Ovary (tissue), 9 donors: Measurements from ENCODE around the gene NPRL2. TPM values are rescaled to one million over a fixed set of nuclear protein-coding genes. Genes with fewer than 3 reads are reported as not detected.

Experiments used
- DNase-seq, 5 donors: peaks; one replicate each; pipeline ENCODE4 v3.0.0-alpha.2; 2019 to 2020
- H3K27ac ChIP-seq, 2 donors: fragments of 200-600 bp; one replicate each; pipeline versions ENCODE4 v1.5.1 to v1.8.0; 2019 to 2022
- H3K27me3 ChIP-seq: fragments of 200-600 bp; one replicate; pipeline ENCODE4 v1.8.0; 2022
- H3K36me3 ChIP-seq: fragments of 200-600 bp; sonication (generic); one replicate; pipeline ENCODE4 v1.5.1; 2019
- H3K4me1 ChIP-seq: one replicate; pipeline ENCODE4 v1.8.1; 2013; ENCODE audit warnings: mild to moderate bottlenecking, moderate library complexity; ENCODE audit not compliant: insufficient read depth
- H3K4me3 ChIP-seq: fragments of 200-600 bp; sonication (generic); one replicate; pipeline ENCODE4 v1.5.1; 2017
- H3K9me3 ChIP-seq, 2 donors: fragments of 200-600 bp in 1 of 2; sonication (generic) in 1 of 2; one replicate each; pipeline versions ENCODE4 v1.5.1 to v1.8.1; 2013 to 2019; ENCODE audit warnings: mild to moderate bottlenecking in 1 of 2, moderate library complexity in 1 of 2
- EP300 ChIP-seq: sonication (generic); formaldehyde crosslinking; IDR thresholded peaks from one replicate; pipeline ENCODE4 v1.6.1; 2017; ENCODE audit warnings: antibody characterized with exemption
- POLR2A ChIP-seq: fragments of 450-650 bp; IDR thresholded peaks from one replicate; pipeline ENCODE4 v1.6.1; 2017; ENCODE audit warnings: antibody characterized with exemption, mild to moderate bottlenecking, moderate library complexity
- WGBS, 3 donors: extraction: QIAGEN DNeasy Blood & Tissue Kit in 1 of 3; methylation state at CpG; one replicate each; pipeline versions ENCODE4 v1.1.5 to v1.1.7; 2013 to 2017; 5-methylcytosine and 5-hydroxymethylcytosine counted together
- intact Hi-C, 4 donors: fragments of 100-400 bp; cut with DNase I; formaldehyde crosslinking; loops; one replicate each; pipeline versions ENCODE4 v1.11.0 to v1.15.1; 2022 to 2023
- polyA plus RNA-seq, 2 donors: library from polyadenylated mRNA; stranded (reverse); fragments of 200-250 nt in 1 of 2; fragments of 350-450 nt in 1 of 2; fragmentation: Illumina TruSeq in 1 of 2; extraction: RNeasy Lipid Tissue Mini Kit (QIAGEN cat#74804) in 1 of 2; gene quantifications; one replicate each; pipeline ENCODE4 v1.2.3, GENCODE V29; 2013 to 2014
- total RNA-seq, 7 donors: library from RNA; depleted of rRNA in 2 of 7; stranded (reverse); fragments of >200 nt in 2 of 7; fragmentation: NEBNext Ultra II Directional in 3 of 7; extraction: Animal tissue kit (Norgen Biotek cat#: 25700) in 3 of 7; gene quantifications; one replicate each; pipeline versions ENCODE4 v1.1.0 to v1.2.4, GENCODE V29; 2016 to 2023
- TF ChIP-seq, protein P1 (sequence below), 3 donors: fragments of 450-650 bp in 2 of 3; fragments of 200-600 bp in 1 of 3; IDR thresholded peaks; one replicate each; pipeline versions ENCODE4 v1.5.1 to v1.8.0; 2016 to 2022; ENCODE audit warnings: antibody characterized with exemption in 3 of 3, mild to moderate bottlenecking in 1 of 3
- donor health status: DM: no; HTN: no; CAD: no; lungs with moderate emphysema.
- donor health status: DM: no; HTN: no; CAD: no.
- donor health status: Bipolar disorder and iron deficiency.
- donor health status: DM: yes; HTN: yes; CAD: no.
- donor health status: DM: no; HTN: no; CAD: no.
- donor health status: DM: yes; HTN: yes; CAD: no.

Gene NPRL2
- total and polyA plus RNA-seq, 9 donors, result 19.4 to 26.3 (median 21.9) TPM

DNA sequence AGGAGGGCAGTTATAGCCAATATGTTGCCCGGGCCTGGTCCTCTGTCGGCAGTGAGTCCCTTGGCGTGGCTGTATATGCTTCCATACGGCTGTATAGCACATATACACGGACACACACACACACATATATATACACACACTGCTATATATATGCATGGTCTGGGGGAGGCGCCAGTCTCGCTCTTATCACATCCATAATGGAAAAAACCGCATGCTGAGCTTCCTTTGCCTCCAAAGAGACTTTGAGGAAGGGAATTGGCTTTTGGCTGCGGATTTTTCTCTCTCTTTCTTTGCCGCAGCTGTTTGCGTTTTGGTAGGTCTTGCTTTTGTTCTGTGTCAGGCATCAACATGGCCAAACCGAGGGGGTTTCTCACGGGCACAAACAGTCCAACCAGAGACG is 20.0 kb upstream of the NPRL2 start:
- Histone ChIP-seq H3K4me3 (no peak overlapping the region), H3K27me3 (no peaks in the 10 kb centered on the region), H3K27ac (no peak overlapping the region), H3K9me3 (no peaks in the 10 kb centered on the region), H3K4me1 (peaks cover 2% of the 10 kb centered on the region), H3K36me3 (no peaks in the 10 kb centered on the region)
- WGBS, 3 donors, result 29 to 32% (median 30%) methylated on average over 14 of the region's 14 CpGs
- intact Hi-C loops, result loop anchor here in 2 of 4 donors (10.0 kb wide), 2 partner anchors 164 to 174 kb away; no protein-coding TSS in a partner anchor
- DNase-seq, result no peak
- TF ChIP-seq POLR2A (no peak), EP300 (no peak)
- TF ChIP-seq, protein P1, sequence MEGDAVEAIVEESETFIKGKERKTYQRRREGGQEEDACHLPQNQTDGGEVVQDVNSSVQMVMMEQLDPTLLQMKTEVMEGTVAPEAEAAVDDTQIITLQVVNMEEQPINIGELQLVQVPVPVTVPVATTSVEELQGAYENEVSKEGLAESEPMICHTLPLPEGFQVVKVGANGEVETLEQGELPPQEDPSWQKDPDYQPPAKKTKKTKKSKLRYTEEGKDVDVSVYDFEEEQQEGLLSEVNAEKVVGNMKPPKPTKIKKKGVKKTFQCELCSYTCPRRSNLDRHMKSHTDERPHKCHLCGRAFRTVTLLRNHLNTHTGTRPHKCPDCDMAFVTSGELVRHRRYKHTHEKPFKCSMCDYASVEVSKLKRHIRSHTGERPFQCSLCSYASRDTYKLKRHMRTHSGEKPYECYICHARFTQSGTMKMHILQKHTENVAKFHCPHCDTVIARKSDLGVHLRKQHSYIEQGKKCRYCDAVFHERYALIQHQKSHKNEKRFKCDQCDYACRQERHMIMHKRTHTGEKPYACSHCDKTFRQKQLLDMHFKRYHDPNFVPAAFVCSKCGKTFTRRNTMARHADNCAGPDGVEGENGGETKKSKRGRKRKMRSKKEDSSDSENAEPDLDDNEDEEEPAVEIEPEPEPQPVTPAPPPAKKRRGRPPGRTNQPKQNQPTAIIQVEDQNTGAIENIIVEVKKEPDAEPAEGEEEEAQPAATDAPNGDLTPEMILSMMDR (IDR thresholded peaks at IDR 0.05), result no peak

DNA sequence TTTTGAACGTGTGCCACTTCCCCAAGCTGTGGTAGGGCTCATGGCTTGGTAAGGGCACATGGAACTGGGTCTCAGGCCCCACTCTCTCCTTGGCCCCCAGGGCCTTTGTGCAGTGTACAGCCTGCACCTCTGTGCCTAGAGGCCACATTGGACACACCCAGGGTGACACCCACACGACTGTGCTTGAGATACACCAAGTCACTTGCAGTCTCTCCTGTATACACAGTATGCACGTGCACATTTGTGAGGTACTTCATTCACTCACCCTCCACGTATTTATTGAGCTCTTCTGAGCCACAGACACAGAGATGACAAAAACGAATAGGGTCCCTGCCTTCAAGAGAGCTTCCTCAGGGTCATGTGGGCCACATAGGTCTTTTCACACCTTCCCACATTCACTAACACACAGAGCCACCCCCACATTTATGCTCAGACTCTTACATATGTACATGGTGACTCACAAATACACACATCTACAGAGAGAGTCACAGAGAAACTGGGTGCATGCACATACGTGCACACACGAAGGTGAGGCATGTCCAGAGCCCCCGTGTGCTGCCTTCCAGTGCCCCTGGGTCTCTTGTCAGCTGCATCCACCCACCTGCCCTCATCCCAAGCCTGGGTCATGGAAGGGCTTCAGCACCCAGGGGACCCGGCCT is 18.6 kb upstream of the NPRL2 start:
- H3K4me3 ChIP-seq, result no peak overlapping the region
- 58 to 66% (median 59%) methylated on average over 9 of the region's 9 CpGs for WGBS, 3 donors
- DNase-seq, result no peak
- H3K4me1 ChIP-seq, result peaks cover 8% of the 10 kb centered on the region
- intact Hi-C loops, result loop anchor here in 1 of 4 donors (10.0 kb wide), 1 partner anchor 1136 kb away; the partner anchor contains the start of gene DCAF1
- no peaks in the 10 kb centered on the region for H3K36me3 ChIP-seq
- TF ChIP-seq EP300, result no peak
- TF ChIP-seq POLR2A, result no peak
- TF ChIP-seq, protein P1 (IDR thresholded peaks at IDR 0.05), result no peak
- no peaks in the 10 kb centered on the region for H3K27me3 ChIP-seq
- no peak overlapping the region for H3K27ac ChIP-seq
- no peaks in the 10 kb centered on the region for H3K9me3 ChIP-seq

DNA sequence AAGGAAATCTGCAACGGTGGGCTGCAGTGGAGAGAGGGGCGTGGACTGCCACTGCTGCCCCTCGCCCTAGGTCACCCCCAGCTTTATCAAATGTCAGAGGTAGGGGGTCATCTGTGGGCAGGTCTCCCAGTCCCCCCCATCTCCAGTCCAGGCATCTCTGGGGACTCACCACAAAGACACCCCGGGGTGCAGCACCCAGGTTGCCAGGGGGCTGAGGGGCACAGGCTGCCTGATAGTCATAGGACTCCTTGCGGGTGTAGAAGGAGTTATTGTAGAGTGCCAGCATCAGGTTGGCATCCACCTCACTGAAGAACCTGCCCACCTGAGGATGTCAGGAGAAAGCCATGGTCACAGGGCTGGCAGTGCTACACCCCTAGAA is 15.3 kb upstream of the NPRL2 start:
- Histone ChIP-seq H3K27me3 (no peaks in the 10 kb centered on the region), H3K4me1 (peaks cover 9% of the 10 kb centered on the region), H3K9me3 (no peaks in the 10 kb centered on the region), H3K27ac (peak overlapping the region in 1 of 2 donors; percentile 61), H3K4me3 (no peak overlapping the region), H3K36me3 (no peaks in the 10 kb centered on the region)
- intact Hi-C loops, result loop anchor here in 1 of 4 donors (10.0 kb wide), 1 partner anchor 1139 kb away; the partner anchor contains the start of gene DCAF1
- no peak for DNase-seq
- TF ChIP-seq, protein P1 (IDR thresholded peaks at IDR 0.05), result no peak
- no peak for TF ChIP-seq POLR2A
- TF ChIP-seq EP300, result no peak
- WGBS, 3 donors, result 77 to 84% (median 80%) methylated on average over 5 of the region's 5 CpGs

DNA sequence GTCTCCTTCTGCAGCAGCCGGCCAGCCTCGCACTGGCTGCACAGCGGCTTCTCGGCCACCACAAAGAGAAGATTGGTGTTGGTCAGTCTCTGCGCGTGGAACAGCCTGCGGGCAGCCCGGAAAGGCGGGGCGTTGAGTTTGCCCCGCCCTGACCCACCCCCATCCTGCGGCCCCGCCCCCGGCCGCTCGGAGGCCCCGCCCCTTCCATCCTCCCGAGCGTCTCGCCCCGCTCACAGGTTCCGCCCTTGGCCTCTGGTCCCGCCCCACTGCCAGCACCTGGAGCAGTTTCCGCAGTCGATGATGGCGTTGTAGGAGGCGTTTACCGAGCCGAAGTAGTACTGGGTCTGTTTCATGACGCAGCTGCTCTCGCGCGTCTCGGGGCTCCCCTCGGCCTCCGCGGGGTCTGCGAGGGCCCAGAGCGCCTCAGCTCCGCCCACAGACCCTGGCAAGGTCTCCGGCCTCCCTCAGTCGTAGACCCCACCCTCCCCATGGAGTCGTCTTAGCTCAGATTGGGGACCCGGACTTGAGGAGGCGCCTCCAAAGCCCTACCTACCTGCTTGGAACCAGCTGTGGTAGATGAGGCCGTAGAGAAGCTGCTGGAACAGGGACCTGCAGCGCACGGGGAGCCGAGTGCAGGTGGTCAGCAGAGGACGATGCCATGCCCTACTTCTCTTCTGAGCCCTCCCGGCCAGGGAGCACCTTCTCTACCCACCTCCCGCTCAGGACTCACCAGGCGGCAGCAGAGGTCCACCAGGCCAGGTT is 14.7 kb upstream of the NPRL2 start:
- Histone ChIP-seq H3K27ac (peak overlapping the region in 1 of 2 donors; percentile 61), H3K4me3 (peak overlapping the region; percentile 66), H3K9me3 (no peaks in the 10 kb centered on the region), H3K36me3 (no peaks in the 10 kb centered on the region), H3K4me1 (peaks cover 9% of the 10 kb centered on the region), H3K27me3 (no peaks in the 10 kb centered on the region)
- TF ChIP-seq POLR2A (no peak), EP300 (no peak)
- TF ChIP-seq, protein P1 (IDR thresholded peaks at IDR 0.05), result no peak
- 5 to 13% (median 12%) methylated on average over 29 to 53 of the region's 53 CpGs for WGBS, 3 donors
- intact Hi-C loops, result loop anchor here in 1 of 4 donors (10.0 kb wide), 1 partner anchor 1140 kb away; the partner anchor contains the start of gene DCAF1
- peak; percentile 88 to 92 (median 92) for DNase-seq
